Measurements from ENCODE around the gene RAD17. TPM values are rescaled to one million over a fixed set of nuclear protein-coding genes. Genes with fewer than 3 reads are reported as not detected.

Gene RAD17, protein sequence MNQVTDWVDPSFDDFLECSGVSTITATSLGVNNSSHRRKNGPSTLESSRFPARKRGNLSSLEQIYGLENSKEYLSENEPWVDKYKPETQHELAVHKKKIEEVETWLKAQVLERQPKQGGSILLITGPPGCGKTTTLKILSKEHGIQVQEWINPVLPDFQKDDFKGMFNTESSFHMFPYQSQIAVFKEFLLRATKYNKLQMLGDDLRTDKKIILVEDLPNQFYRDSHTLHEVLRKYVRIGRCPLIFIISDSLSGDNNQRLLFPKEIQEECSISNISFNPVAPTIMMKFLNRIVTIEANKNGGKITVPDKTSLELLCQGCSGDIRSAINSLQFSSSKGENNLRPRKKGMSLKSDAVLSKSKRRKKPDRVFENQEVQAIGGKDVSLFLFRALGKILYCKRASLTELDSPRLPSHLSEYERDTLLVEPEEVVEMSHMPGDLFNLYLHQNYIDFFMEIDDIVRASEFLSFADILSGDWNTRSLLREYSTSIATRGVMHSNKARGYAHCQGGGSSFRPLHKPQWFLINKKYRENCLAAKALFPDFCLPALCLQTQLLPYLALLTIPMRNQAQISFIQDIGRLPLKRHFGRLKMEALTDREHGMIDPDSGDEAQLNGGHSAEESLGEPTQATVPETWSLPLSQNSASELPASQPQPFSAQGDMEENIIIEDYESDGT
- 13.0 TPM for total RNA-seq (2013)
- 10 to 100 TPM in 1 of 3 donors, 1 to 10 TPM in 2; 9.1 to 11.6 (median 9.6) TPM for polyA plus RNA-seq
- polyA minus RNA-seq = 3.5 and 3.8 TPM in 2 replicates
- 6.4 to 21.0 (median 15.8) reads per million in 11 experiments for total RNA-seq

DNA sequence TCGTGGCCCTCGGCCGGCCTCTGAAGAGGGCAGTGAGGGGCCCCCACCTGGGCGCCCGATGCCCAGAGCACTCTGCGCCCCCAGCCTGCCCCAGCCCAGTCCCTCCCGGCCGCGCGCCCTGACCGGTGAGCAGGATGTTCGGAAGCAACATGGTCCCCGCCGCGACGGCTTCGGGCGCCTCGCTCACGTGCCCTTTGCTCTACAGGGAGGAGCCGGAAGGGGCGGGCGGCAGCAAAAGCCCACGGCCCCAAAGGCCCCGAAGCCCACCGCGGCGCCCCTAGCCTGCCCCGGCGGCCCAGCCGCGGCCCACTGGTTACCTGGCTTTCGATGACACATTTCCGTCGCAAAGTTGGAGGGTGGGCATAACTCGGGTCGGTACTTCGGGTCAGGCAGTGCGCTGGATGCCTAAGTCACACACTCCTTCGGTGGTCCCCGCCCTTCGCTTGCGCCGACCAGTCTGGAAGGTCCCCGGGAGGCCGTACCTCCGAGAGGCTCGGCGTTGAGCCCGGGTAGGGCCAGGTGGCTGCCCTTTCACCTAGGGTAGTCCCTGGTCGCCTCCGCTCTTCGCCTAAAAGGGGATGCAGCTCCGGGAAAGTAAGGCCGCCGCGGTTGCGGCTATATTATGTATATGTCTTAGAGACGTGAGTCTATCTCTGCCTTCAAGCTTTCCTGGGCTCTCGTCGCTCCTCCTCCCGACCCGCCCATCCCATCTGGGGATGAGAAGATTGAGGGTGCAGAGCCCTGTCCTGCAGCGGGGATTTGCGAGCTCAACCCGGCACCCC is at the start of gene RAD17, which contains the start of the genes AK6 and TAF9:
Gene RAD17 (plus strand): TSS at position 479 of the 782 bp plus-strand sequence. CDS start 2,391 bp downstream, outside the sequence.
Gene AK6 (minus strand): TSS at position 181 of the 782 bp plus-strand sequence. CDS start 30 bp downstream, at position 151.
Gene TAF9 (minus strand): TSS at position 181 of the 782 bp plus-strand sequence. CDS start 3,783 bp downstream, outside the sequence.
- Mint-ChIP-seq H3K9me3 (no peaks in the 10 kb centered on the region), H3K27me3 (ENCODE audit: low read depth in 3 of 3) (no peaks in the 10 kb centered on the region), H3K27ac (peak within 1 kb of the TSS; percentile 93 to 99 (median 98)), H3K4me3 (peak within 1 kb of the TSS; percentile 96 to 97), H3K4me1 (peaks cover 23% of the 10 kb centered on the region), H3K36me3 (peaks cover 26 to 30% of the 10 kb centered on the region in 2 donors)
- Histone ChIP-seq H3K4me2 (replicated peaks; ENCODE audit: extremely low read depth, low read length, poor library complexity, severe bottlenecking) (peak within 1 kb of the TSS; percentile 98), H3K27ac (ENCODE audit: low read depth in 1 of 2, low read length in 2 of 2) (peak within 1 kb of the TSS; percentile 56 to 99), H2AFZ (ENCODE audit: insufficient read depth, low read depth, low read length, poor library complexity, severe bottlenecking) (peak within 1 kb of the TSS; percentile 100), H4K20me1 (ENCODE audit: insufficient read depth, low read length) (peaks cover 19% of the 10 kb centered on the region), H3K9me3 (replicated peaks in 1 of 2; ENCODE audit: control insufficient read depth in 1 of 2, insufficient read depth in 1 of 2, low read length in 2 of 2) (no peaks in the 10 kb centered on the region), H3K4me3 (replicated peaks in 1 of 3; ENCODE audit: low read depth in 2 of 3, low read length in 3 of 3) (peak within 1 kb of the TSS; percentile 77 to 97 (median 86)), H3K79me2 (ENCODE audit: insufficient read depth, low read length) (peaks cover 78% of the 10 kb centered on the region), H3K27me3 (ENCODE audit: control insufficient read depth in 2 of 2, insufficient read depth in 2 of 2, low read length in 2 of 2) (no peaks in the 10 kb centered on the region), H3K36me3 (replicated peaks in 1 of 2; ENCODE audit: control insufficient read depth in 1 of 2, insufficient read depth in 2 of 2, low read length in 2 of 2) (peaks cover 26 to 35% of the 10 kb centered on the region in 2 donors), H3K4me1 (ENCODE audit: control insufficient read depth in 1 of 2, insufficient read depth in 2 of 2, low read length in 2 of 2) (peaks cover 18 to 26% of the 10 kb centered on the region in 2 donors), H3K9ac (ENCODE audit: insufficient read depth, low read length, poor library complexity, severe bottlenecking) (peak within 1 kb of the TSS; percentile 98)
- peak; percentile 83 to 89 (median 85) for DNase-seq
- intact Hi-C loops (cut with micrococcal nuclease) = loop anchor here (5.0 to 10.0 kb wide), 3 partner anchors 135 to 277 kb away; partner anchors contain the start of genes SLC30A5 (in 2 of the 2) and CDK7 (in 1 of the 2)
- TF ChIP-seq, protein P1, sequence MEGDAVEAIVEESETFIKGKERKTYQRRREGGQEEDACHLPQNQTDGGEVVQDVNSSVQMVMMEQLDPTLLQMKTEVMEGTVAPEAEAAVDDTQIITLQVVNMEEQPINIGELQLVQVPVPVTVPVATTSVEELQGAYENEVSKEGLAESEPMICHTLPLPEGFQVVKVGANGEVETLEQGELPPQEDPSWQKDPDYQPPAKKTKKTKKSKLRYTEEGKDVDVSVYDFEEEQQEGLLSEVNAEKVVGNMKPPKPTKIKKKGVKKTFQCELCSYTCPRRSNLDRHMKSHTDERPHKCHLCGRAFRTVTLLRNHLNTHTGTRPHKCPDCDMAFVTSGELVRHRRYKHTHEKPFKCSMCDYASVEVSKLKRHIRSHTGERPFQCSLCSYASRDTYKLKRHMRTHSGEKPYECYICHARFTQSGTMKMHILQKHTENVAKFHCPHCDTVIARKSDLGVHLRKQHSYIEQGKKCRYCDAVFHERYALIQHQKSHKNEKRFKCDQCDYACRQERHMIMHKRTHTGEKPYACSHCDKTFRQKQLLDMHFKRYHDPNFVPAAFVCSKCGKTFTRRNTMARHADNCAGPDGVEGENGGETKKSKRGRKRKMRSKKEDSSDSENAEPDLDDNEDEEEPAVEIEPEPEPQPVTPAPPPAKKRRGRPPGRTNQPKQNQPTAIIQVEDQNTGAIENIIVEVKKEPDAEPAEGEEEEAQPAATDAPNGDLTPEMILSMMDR (IDR thresholded peaks at IDR 0.05) = no peak
- under 1% methylated on average over 51 of the region's 66 CpGs for WGBS (ENCODE audit: insufficient coverage)
